HG03108 (cell line): ENCODE results near the gene TALDO1.

ENCODE experiments used
- ATAC-seq: cut with Tn5 transposase; IDR thresholded peaks from one replicate; pipeline ENCODE4 v1.9.1; 2021; ENCODE audit warnings: moderate library complexity; ENCODE audit not compliant: unreplicated experiment

Gene TALDO1

GRCh38 chr11:766936-767210 is 19.6 kb downstream of the TALDO1 start:
- ATAC-seq, result no peak

DNA sequence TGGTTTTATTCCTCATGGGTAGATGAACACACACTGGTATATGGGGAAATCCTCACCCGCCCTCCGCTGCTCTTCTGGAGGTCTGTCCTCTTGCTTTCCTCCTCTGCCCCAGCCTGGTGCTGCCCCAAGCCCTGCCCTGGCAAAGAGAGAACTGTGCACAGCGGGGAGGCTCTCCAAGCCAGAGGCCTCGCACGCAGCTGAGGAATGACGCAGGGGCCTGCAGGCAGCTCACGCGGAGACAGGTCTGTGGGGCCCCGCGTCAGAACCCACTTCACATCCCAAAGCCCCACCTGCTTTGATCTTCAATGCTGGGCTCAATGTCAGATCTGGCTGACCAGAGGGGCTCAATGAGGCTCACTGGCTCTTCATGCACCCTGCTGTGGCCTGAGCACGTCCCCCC is 20.0 kb downstream of the TALDO1 start:
- ATAC-seq, result no peak

DNA sequence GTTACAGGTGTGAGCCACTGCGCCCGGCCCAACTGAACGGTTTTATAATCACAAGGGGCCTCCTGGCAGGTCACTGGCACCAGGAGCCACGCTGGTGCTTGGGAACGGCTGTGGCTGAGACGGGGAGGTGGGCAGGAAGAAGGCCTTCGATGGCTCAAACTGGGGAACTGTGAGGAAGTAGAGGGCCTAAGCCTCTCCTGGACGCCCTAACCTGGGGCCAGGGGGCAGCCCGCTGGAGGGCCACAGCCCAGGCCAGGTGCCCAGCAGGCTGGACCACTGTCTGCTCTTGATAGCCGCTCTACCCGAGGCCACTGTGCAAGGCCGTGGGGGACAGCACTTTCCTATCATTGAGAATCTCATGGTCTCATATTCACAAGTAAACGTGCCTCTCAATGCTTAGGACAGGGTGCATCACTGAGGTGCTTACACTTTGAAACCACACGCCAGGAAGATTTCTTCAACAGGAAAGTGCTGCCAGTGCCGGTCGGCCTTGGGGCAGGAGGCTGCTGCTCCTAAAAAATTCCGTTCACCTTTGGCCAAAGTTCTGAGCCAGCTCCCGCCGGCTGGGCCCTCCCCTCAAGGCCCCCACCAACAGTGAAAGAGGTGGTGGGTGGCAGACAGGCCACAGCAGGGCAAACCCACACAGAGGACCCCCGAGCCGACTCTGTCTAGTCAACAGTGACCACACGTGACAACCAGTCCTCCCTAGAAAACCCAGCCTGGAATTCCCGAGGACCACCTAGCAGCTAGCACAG is 22.8 kb downstream of the TALDO1 start:
- ATAC-seq, result no peak

DNA sequence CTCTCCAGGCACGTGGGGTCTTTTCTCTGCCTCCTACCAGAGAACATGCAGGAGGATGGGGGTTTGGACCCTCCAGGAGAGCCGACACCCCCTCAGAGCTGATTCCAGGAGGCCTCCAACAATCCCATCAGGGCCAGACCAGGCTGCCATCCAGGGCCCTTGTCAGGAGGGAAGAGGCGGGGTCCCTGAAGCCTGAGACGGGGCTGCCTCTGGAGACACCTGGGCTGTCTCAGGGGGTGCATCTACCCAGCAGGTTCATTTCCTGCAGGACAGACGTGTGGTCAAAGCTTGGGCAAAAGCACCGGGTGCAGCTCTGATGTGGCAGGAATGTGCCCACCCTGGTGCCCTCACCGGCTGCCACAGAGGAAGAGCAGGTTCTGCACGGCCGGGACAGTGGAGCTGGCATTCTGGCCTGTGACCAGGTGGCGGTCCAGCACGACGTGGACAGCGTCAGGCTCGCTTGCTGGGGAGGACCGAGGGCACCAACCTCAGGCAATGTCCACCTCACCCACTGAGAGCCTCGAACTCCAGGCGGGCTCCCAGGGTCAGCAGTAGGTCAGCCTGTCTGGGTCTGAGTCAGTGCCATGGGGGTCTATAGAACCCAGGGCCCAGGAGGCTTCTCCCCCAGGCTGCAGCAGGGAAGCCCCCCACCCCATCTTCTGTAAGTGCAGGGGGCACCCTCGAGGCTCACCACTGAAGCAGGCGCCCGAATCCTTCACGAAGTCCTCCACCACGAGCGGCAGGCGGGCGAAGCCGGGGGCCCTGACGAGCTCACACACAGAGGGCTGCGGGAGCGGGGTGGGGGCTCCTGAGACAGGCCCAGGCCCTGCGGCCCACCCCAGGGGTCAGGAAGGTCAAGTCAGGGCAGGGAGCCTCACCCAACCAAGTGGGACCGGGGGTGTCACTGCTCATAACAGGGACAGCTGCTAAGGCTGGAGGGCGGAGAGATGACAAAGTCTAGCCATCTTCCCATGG is 23.7 kb downstream of the TALDO1 start:
- no peak for ATAC-seq

- no peak for ATAC-seq
Measured at GRCh38 chr11:771617-772204, 24.4 kb downstream of the TALDO1 start.

DNA sequence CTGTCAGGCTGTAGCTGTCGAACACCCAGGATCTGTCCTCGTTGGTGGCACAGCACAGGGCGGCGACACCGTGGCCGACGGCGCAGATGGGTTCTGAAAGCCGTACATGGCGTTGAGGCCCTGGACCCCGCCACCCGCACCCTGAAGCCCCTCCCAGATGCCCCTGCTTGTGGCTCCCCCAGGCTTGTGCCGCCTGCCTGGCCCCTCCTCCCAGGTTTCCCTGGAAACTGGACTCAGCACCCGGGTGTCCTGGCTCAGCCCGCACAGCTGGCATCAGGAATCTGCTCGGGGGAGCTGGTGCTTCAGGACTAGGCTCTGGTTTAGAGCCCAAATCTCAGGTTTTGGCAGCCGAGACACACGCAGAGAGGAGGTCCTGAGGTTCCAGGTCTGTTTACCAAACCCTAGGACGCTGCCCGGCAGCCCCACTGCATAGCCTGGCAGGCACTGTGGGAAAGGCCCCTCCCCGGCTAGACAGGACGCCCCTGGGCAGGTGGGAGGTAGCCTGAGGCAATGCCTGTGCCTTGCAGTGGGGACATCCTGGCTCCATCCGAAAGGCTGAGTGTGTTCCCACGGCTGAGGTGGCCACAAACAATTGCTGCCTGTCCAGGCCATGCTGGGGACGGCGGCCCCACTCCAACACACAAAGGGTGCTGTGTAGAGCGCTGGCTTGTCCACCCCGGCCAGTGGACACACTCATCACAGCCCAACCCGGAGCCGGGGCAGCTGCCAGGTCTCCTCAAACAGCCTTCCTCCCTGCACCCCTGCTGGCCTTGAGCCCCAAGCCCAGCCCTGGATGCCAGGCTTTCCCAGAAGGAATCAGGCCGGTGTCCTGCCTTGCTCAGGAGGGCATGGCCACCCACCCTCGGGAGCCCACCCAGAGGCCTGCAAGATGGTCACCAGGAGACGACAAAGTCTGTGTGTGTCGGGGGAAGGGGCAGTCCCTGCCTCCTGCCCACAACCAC is 25.4 kb downstream of the TALDO1 start:
- ATAC-seq, result no peak

DNA sequence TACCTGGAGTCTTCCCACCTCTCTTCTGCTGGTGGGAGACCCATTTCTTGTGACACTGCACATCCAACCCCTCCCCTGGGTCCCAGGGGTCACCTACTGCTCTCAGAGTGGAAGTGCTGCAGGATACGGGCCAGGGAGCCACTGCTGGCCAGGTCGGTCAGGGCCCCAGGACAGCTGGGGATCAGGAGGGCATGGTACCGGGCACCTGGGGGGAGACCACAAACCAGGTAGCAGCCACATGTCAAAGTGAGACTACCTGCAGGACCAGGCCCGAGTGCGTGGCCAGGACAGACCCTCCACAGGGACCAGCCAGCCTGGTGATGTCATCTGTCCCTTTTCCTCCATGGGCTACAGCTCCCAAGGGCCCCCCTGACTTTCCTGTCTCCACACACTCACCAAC is 26.2 kb downstream of the TALDO1 start:
- no peak for ATAC-seq

DNA sequence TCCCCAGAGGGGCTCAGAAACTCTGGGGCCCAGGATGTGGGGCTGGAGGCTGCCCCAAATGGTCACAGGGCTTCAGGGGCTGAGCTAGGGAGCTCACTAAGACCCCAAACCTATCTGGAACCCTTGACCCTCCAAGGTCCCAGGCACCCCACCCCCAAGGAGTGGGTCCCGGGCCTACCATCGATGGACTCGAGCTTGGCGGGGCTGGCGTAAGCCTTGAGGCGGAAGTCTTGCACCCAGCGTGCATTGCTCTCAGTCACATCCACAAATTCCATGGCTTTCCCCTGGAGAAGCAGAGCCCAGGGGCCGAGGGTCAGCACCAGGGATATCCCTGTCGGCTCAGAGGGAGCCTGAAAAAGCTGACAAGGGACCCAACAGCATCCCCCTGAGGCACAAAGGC is 26.6 kb downstream of the TALDO1 start:
- ATAC-seq, result no peak

- no peak for ATAC-seq
Measured at GRCh38 chr11:774873-775592, 27.8 kb downstream of the TALDO1 start.

GRCh38 chr11:776263-776560 is 28.9 kb downstream of the TALDO1 start:
- no peak for ATAC-seq

DNA sequence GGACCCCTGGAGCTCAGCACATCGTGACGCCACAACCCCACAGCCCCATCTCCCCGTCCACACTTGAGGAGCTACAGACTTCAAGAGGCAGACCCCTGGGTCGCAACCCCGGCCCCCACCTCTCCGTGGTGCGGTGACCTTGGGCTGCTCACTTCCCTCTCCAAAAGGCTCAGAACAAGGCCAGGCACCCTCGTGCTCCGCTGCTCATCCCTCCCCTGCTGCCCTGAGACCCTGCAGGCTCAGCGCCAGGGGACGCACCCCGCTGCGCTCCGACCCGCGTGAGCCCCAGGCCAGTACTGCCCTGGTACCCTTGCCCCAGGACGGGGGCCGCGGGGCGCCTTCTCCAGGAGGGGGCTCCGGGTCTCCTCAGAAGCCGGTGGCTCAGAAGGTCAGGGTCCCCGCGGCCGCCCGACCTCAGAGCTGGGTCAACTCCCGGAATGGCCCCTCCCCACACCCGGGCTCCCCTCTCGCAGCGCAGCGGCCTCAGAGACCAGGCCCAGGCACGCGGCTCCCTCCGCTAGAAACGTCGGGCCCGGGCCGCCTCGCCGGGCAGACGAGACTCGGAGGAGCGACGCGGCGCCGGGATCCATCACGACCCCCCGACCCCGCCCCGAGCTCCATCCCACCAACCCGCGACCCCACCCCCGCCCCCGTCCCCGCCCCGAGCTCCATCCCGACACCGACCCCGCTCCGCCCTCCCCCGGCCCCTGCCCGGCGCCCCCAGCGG is 29.5 kb downstream of the TALDO1 start:
- ATAC-seq, result peak; percentile 21

- ATAC-seq, result peak; percentile 78
Measured at GRCh38 chr11:777288-778255, 30.3 kb downstream of the TALDO1 start, which contains the start of gene GATD1. TSS of gene GATD1 (minus strand) at chr11:777487. CDS start at chr11:777462, 25 bp downstream.

DNA sequence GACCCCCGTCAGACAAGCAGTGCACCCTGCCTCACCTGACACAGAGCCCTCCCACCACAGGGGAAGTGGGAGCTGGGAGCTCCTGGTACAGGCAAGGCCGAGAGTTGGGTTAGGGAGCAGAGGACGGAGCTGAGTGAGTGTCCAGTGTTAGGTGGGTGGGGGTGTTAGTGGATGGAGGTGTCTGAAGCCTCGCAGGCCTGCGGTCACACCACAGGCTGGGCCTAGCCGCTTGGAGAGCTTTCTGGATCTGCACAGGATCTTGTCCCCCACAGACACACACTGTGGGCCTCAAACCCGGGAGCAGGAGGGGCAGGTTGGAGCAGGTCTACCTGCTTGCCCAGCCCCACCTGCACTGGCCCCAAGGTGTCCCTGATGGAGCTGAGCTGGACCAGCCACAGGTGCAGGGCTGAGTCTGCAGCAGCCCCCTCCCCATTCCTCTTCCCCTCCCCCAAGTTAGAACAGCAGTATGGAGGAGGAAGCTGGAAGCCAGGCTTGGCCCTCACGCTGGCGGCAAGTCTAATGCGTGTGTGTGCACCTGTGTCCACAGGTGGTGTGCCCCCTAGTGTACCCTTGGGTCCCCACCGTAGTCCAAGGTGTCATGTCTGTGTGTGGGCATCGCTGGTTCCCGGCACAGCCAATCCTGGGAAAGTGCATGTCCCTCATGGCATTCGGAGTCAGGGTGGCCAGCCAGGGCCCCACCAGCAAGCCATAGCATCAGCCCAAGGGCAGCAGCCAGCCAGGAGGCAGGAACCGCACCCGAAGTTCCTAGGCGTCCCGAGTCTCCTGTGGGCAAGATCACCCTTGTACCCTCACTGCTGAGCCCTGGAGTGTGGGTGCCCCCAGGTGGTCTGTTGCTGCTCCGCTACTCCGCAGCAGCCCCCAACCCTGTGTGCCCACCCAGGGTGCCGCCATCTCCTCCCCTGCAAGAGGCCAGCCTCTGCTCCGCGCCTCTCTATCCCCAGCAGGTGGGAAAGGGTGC is 32.0 kb downstream of the TALDO1 start:
- ATAC-seq, result no peak

DNA sequence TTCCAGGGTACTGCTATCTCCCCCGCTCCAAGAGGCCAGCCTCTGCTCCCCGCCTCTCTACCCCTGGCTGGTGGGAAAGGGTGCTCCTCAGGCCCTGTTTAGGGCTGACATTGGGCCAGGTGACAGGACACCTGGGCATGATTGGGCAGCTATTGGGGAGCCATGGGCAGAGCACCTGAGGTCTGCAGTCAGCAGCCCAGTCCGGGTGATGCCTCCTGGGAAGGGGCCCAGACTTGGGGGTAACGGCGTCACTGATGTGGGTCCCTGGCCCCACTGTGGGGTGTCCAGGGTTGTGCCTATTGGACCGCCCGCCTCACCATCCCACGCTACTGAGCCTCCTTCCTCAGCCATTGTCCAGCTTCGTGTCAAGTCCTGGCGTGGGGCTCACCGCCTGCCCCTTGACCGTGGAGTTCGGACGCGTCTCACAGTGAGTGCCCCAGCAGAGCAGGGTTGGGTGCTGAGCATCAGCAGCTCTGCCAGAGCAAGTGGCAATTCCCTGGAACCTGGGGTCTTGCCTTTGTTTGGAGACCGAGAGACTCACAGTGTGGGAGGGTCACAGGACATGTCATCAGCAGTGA is 32.8 kb downstream of the TALDO1 start:
- no peak for ATAC-seq

GRCh38 chr11:782264-783174 is 35.3 kb downstream of the TALDO1 start:
- ATAC-seq, result no peak

GRCh38 chr11:783581-784015 is 36.3 kb downstream of the TALDO1 start:
- ATAC-seq, result no peak
